Mammary epithelial cell (primary cell): ENCODE results near the gene ADIPOQ.
"Not testable (repeated sequence)": the region's sequence is repeated elsewhere in the genome, so short reads cannot be mapped to it uniquely, and the experiment has no call there.

Experiments
- EZH2 ChIP-seq: IDR thresholded peaks from 2 replicates; pipeline ENCODE4 v1.6.1; 2012; ENCODE audit warnings: low read length, inconsistent platforms, borderline replicate concordance
- TF ChIP-seq, protein P1 (sequence below), 2 donors: IDR thresholded peaks in 1 of 2; conservative IDR thresholded peaks in 1 of 2; 2 replicates each; pipeline ENCODE4 v1.5.1; 2011 to 2012; ENCODE audit warnings: inconsistent platforms in 2 of 2, low read length in 2 of 2, mild to moderate bottlenecking in 2 of 2, control low read depth in 1 of 2, low read depth in 1 of 2; ENCODE audit not compliant: insufficient read depth in 1 of 2; ENCODE audit errors: extremely low read depth in 1 of 2

DNA sequence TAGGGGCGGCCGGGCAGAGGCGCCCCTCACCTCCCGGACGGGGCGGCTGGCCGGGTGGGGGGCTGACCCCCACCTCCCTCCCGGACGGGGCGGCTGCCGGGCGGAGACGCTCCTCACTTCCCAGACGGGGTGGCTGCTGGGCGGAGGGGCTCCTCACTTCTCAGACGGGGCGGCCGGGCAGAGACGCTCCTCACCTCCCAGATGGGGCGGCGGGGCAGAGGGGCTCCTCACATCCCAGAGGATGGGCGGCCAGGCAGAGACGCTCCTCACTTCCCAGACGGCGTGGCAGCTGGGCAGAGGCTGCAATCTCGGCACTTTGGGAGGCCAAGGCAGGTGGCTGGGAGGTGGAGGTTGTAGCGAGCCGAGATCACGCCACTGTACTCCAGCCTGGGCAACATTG lies 42.4 kb downstream of the ADIPOQ start:
- TF ChIP-seq EZH2, result not testable (repeated sequence)
- TF ChIP-seq, protein P1, sequence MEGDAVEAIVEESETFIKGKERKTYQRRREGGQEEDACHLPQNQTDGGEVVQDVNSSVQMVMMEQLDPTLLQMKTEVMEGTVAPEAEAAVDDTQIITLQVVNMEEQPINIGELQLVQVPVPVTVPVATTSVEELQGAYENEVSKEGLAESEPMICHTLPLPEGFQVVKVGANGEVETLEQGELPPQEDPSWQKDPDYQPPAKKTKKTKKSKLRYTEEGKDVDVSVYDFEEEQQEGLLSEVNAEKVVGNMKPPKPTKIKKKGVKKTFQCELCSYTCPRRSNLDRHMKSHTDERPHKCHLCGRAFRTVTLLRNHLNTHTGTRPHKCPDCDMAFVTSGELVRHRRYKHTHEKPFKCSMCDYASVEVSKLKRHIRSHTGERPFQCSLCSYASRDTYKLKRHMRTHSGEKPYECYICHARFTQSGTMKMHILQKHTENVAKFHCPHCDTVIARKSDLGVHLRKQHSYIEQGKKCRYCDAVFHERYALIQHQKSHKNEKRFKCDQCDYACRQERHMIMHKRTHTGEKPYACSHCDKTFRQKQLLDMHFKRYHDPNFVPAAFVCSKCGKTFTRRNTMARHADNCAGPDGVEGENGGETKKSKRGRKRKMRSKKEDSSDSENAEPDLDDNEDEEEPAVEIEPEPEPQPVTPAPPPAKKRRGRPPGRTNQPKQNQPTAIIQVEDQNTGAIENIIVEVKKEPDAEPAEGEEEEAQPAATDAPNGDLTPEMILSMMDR (conservative IDR thresholded peaks at IDR 0.05 in 1 of 2, IDR thresholded peaks at IDR 0.05 in 1 of 2; ENCODE audit: extremely low read depth in 1 of 2, insufficient read depth in 1 of 2, low read depth in 1 of 2, low read length in 2 of 2), result not testable (repeated sequence)
